GM18505 (cell line): Measurements from ENCODE around the gene TNFRSF14.

Experiments
- ATAC-seq: cut with Tn5 transposase; IDR thresholded peaks from one replicate; pipeline ENCODE4 v1.9.1; 2021; ENCODE audit not compliant: unreplicated experiment
- POLR2A ChIP-seq: IDR thresholded peaks from 4 replicates; pipeline ENCODE4 v1.6.1; 2011; ENCODE audit warnings: borderline replicate concordance; ENCODE audit not compliant: insufficient read depth, insufficient read length; ENCODE audit errors: extremely low read depth

Gene TNFRSF14

GRCh38 chr1:2557482-2558400, 1.6 kb downstream of the TNFRSF14 start:
- ATAC-seq = no peak
- TF ChIP-seq POLR2A = no peak

DNA sequence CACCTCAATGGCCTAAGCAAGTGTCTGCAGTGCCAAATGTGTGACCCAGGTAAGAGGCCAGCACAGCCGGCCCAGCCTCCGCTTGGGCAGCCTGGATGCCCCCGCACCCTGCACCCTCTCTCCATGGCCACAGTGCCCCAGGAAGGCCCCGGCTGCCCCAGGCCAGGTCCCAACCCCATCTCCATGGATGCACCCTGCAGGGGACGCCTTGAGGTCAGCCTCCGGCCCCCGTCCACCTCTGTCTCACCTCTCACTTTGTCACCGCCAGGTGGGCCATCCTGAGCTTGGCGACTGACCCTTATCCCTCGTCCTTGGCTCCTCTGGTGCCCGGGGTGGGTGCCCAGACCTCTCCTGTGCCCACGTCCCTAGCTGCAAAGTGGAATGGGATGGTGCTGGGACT, 2.2 kb downstream of the TNFRSF14 start:
- no peak for ATAC-seq
- no peak for TF ChIP-seq POLR2A

DNA sequence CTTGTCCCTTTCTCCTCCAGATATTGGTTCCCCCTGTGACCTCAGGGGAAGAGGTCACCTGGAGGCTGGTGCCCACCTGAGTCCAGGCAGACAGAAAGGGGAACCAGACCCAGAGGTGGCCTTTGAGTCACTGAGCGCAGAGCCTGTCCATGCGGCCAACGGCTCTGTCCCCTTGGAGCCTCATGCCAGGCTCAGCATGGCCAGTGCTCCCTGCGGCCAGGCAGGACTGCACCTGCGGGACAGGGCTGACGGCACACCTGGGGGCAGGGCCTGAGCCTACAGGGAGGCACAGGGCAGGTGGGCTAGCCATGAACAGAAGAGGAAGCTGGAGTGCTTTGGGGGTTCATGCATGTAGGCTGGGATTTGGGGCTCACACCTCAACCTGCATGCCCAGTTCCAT, 2.7 kb downstream of the TNFRSF14 start:
- no peak for ATAC-seq
- no peak for TF ChIP-seq POLR2A

GRCh38 chr1:2559509-2560298, 3.5 kb downstream of the TNFRSF14 start:
- no peak for ATAC-seq

DNA sequence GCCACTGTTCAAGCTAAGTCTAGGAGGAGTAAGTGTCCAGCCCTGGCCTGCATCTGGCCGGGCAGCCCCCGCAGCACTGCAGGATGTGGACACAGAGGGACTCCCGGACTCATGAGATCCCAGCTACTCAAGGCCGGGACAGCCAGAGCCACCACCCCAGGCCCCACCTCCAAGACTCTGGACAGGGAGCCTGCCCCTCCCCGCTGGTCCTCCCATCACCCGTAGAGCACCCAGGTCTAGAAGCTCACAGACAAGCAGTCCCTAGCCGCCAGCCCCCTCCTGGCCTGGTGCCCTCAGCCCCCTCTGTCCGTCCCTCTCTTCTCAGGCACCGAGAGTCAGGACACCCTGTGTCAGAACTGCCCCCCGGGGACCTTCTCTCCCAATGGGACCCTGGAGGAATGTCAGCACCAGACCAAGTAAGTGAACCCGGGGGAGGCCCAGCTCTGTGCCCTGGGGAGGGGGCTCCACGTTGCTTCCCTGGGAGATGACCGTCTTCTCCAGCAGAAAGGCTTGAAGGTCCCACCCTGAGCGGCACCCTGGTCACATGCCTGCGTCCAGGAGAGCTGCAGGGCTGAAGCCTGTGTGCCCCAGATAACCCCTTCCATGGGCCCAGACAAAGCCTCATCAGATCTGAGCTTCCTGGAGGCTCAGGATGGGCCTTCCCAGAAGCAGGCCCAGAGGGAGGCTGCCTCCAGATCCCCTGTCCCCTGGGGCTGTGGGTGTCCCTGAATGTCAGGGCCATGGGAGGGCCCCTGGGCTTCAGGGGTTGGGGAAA, 4.3 kb downstream of the TNFRSF14 start:
- ATAC-seq = no peak
- no peak for TF ChIP-seq POLR2A

More at GRCh38 chr1:2559509-2560298, 3.5 kb downstream of the TNFRSF14 start:
- TF ChIP-seq POLR2A = no peak

DNA sequence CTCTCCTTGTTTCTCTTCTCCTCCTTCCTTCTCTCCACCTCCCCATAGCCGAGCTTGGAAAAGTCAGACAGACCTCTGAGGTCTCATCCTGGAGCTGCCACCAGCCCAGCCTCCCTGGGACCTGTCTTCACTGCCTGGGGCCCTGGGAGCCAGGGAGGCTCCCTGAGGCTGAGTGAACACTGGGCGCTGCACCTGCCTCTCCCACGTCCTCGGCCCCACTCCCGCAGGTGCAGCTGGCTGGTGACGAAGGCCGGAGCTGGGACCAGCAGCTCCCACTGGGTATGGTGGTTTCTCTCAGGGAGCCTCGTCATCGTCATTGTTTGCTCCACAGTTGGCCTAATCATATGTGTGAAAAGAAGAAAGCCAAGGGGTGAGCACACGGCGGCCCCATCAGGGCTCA, 5.3 kb downstream of the TNFRSF14 start:
- ATAC-seq = no peak
- TF ChIP-seq POLR2A = no peak

- peak; percentile 20 for TF ChIP-seq POLR2A
- no peak for ATAC-seq
Observed at GRCh38 chr1:2561898-2562895, 6.0 kb downstream of the TNFRSF14 start.

GRCh38 chr1:2563205-2563604, 7.0 kb downstream of the TNFRSF14 start:
- no peak for ATAC-seq
- TF ChIP-seq POLR2A = no peak

DNA sequence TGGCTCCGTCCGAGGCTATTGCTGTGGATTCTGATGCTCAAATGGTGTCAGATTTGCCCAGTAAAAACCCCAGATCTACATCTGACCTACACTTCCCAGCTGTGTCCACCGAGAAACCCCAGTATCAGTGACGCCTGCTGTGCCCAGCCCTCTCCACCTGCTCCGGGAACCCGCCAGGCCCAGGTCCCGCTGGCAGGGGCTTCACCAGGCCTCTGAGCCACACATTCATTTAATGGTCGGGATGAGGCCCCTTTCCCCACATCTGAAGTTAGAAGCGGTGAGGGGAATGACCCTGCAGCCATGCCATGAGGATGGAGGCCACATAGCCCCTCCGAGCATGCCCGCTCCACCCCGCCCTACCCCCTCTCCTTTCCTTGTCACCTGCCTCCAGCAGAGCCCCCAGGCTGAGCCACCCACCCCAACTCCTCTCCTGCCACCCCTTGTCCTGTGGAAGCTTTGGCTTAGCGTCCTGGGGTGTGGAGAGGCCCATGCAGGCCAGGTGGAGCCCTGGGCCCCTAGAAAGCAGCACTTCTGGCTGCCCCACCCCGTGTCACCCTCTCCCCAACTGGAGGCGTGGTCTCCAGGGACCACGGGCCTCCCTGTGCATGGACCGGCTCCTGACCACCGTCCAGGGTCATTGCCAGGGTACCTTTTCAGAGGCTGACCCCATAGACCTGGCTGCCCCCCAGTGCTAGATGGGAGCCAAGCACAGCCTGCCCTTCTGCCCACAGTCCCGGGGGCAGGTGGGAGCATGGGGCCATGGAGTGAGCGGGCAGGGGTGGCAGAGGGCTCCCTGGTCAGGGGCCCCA, 8.0 kb downstream of the TNFRSF14 start:
- TF ChIP-seq POLR2A = no peak
- ATAC-seq = no peak

- no peak for TF ChIP-seq POLR2A
- ATAC-seq = no peak
Observed at GRCh38 chr1:2564815-2565374, 8.7 kb downstream of the TNFRSF14 start.
